Thyroid gland (tissue), 4 donors: Measurements from ENCODE around the gene RBCK1. TPM values are rescaled to one million over a fixed set of nuclear protein-coding genes. Genes with fewer than 3 reads are reported as not detected.

Experiments
- DNase-seq, 2 donors: peaks; one replicate each; pipeline ENCODE4 v3.0.0-alpha.2; 2019
- H3K27ac ChIP-seq, 3 donors: fragments of 200-600 bp; sonication (generic); 1 replicate in 2 of 3; 2 replicates in 1 of 3; pipeline ENCODE4 v1.5.1; 2016 to 2019; ENCODE audit warnings: mild to moderate bottlenecking in 1 of 3, moderate library complexity in 1 of 3
- H3K27me3 ChIP-seq: fragments of 200-600 bp; sonication (generic); one replicate; pipeline ENCODE4 v1.5.1; 2019
- H3K36me3 ChIP-seq, 2 donors: fragments of 200-600 bp; sonication (generic); one replicate each; pipeline ENCODE4 v1.5.1; 2016 to 2019
- H3K4me1 ChIP-seq, 2 donors: fragments of 200-600 bp; sonication (generic); one replicate each; pipeline ENCODE4 v1.5.1; 2017 to 2019
- H3K4me3 ChIP-seq, 3 donors: fragments of 200-600 bp; sonication (generic); replicated peaks in 1 of 3; 1 replicate in 2 of 3; 2 replicates in 1 of 3; pipeline ENCODE4 v1.5.1; 2016; ENCODE audit warnings: mild to moderate bottlenecking in 1 of 3
- H3K9me3 ChIP-seq: fragments of 200-600 bp; sonication (generic); one replicate; pipeline ENCODE4 v1.5.1; 2017
- CTCF ChIP-seq, 6 experiments: fragments of 200-600 bp in 3 of 6; fragments of 450-650 bp in 3 of 6; sonication (generic) in 3 of 6; IDR thresholded peaks; one replicate each; pipeline ENCODE4 v1.5.1; 2016 to 2019; ENCODE audit warnings: antibody characterized with exemption in 6 of 6, mild to moderate bottlenecking in 2 of 6, inconsistent platforms in 1 of 6, moderate library complexity in 1 of 6
- POLR2A ChIP-seq, 2 donors: fragments of 450-650 bp; IDR thresholded peaks; one replicate each; pipeline ENCODE4 v1.6.1; 2017; ENCODE audit warnings: antibody characterized with exemption in 2 of 2, mild to moderate bottlenecking in 2 of 2, moderate library complexity in 1 of 2
- WGBS, 2 donors: methylation state at CpG; one replicate each; pipeline ENCODE4 v1.1.5; 2017; 5-methylcytosine and 5-hydroxymethylcytosine counted together
- intact Hi-C: fragments of 100-400 bp; cut with DNase I; formaldehyde crosslinking; loops from one replicate; pipeline ENCODE4 v1.15.1; 2023
- total RNA-seq, 4 donors: library from RNA; depleted of rRNA; stranded (reverse); fragments of >200 nt; gene quantifications; one replicate each; pipeline ENCODE4 v1.2.3, GENCODE V29; 2016

Gene RBCK1
- total RNA-seq, 4 donors from 2014 or later: 49.2 to 90.2 (median 71.0) TPM

GRCh38 chr20:434221-434620 is 26.1 kb downstream of the RBCK1 start:
- intact Hi-C loops: loop anchor here (10.0 kb wide), 1 partner anchor 79 kb away; no protein-coding TSS in a partner anchor

GRCh38 chr20:434661-435419 is 26.7 kb downstream of the RBCK1 start:
- peaks cover 41 to 49% of the 10 kb centered on the region in 2 donors for H3K36me3 ChIP-seq
- H3K27ac ChIP-seq: no peak overlapping the region

More at GRCh38 chr20:434221-434620, 26.1 kb downstream of the RBCK1 start:
- H3K27me3 ChIP-seq: no peaks in the 10 kb centered on the region
- H3K9me3 ChIP-seq: no peaks in the 10 kb centered on the region
- TF ChIP-seq CTCF (IDR thresholded peaks at IDR 0.05) (no peak), POLR2A (IDR thresholded peaks at IDR 0.05) (no peak)
- WGBS, 2 donors: 83 to 84% methylated on average over 11 of the region's 11 CpGs
- DNase-seq: no peak
- peaks cover 35 to 48% of the 10 kb centered on the region in 2 donors for H3K36me3 ChIP-seq
- H3K4me1 ChIP-seq: no peaks in the 10 kb centered on the region
- H3K4me3 ChIP-seq: no peak overlapping the region
- H3K27ac ChIP-seq: no peak overlapping the region

GRCh38 chr20:435558-435957 is 27.5 kb downstream of the RBCK1 start:
- no peak overlapping the region for H3K27ac ChIP-seq
- TF ChIP-seq CTCF (IDR thresholded peaks at IDR 0.05) (no peak), POLR2A (IDR thresholded peaks at IDR 0.05) (no peak)
- no peaks in the 10 kb centered on the region for H3K4me1 ChIP-seq
- 88 to 90% methylated on average over 7 of the region's 7 CpGs for WGBS, 2 donors
- no peaks in the 10 kb centered on the region for H3K27me3 ChIP-seq
- intact Hi-C loops: loop anchor here (10.0 kb wide), 1 partner anchor 81 kb away; no protein-coding TSS in a partner anchor
- no peak overlapping the region for H3K4me3 ChIP-seq
- peaks cover 49 to 52% of the 10 kb centered on the region in 2 donors for H3K36me3 ChIP-seq
- DNase-seq: no peak
- no peaks in the 10 kb centered on the region for H3K9me3 ChIP-seq

More at GRCh38 chr20:434661-435419, 26.7 kb downstream of the RBCK1 start:
- no peak for DNase-seq
- H3K4me3 ChIP-seq: no peak overlapping the region
- no peaks in the 10 kb centered on the region for H3K4me1 ChIP-seq
- TF ChIP-seq POLR2A (IDR thresholded peaks at IDR 0.05) (no peak), CTCF (IDR thresholded peaks at IDR 0.05) (no peak)
- WGBS, 2 donors: 84 to 95% methylated on average over 14 to 16 of the region's 16 CpGs
- H3K9me3 ChIP-seq: no peaks in the 10 kb centered on the region
- no peaks in the 10 kb centered on the region for H3K27me3 ChIP-seq
- intact Hi-C loops: loop anchor here (10.0 kb wide), 1 partner anchor 80 kb away; no protein-coding TSS in a partner anchor

- Histone ChIP-seq H3K27me3 (no peaks in the 10 kb centered on the region), H3K9me3 (no peaks in the 10 kb centered on the region), H3K27ac (no peak overlapping the region), H3K36me3 (peaks cover 57 to 58% of the 10 kb centered on the region in 2 donors), H3K4me3 (no peak overlapping the region), H3K4me1 (no peaks in the 10 kb centered on the region)
- DNase-seq: no peak
- intact Hi-C loops: loop anchor here (10.0 kb wide), 1 partner anchor 82 kb away; no protein-coding TSS in a partner anchor
- 93 to 99% methylated on average over 5 of the region's 5 CpGs for WGBS, 2 donors
- TF ChIP-seq POLR2A (IDR thresholded peaks at IDR 0.05) (no peak), CTCF (IDR thresholded peaks at IDR 0.05) (no peak)
Measured at GRCh38 chr20:436476-436875, 28.4 kb downstream of the RBCK1 start.
